CD4-positive, alpha-beta T cell treated with Interleukin-6 for 4 hours (primary cell): ENCODE data around the gene FAM83G.

Experiments used
- DNase-seq: peaks from one replicate; pipeline ENCODE4 v3.0.0-alpha.2; 2020; ENCODE audit warnings: mixed read lengths

FAM83G gene

DNA sequence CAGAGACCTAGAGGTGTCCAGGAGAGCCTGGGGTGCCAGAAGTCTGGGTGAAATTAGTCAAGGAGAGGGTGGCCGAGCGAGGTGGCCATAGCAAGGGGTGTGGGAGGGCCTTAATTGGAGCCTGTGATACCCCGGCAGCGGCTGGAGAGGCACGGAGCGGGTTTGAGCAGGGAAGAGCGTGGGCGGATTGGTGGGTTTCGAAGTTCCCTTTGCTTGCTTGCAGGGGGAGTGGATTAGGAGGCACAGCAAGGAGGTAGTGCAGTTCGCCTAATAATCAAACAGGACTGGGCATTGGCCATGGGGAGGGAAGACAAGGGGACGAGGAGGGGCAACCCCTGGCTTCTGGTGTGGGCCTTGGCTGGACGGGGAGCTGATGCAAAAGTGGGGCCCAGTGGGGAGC, 5.4 kb upstream of the FAM83G start:
- no peak for DNase-seq

DNA sequence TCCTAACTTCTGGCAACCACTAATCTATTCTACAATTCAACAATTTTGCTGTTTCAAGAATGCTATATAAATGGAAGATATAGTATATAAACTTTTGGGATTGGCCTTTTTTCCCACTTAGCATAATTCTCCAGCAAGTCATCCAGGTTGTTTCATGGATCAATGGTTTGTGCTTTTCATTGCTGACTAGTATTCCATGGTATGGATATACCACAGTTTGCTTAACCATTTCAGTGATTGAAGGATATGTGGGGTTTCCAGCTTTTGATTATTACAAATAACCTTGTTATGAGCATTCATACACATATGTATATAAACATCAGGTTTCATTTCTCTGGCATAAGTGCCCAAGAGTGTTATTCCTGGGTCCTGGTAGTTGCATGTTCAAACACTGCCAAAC, 2.1 kb upstream of the FAM83G start:
- DNase-seq = no peak

- DNase-seq = no peak
Measured at GRCh38 chr17:19005789-19006430, 1.3 kb upstream of the FAM83G start.

DNA sequence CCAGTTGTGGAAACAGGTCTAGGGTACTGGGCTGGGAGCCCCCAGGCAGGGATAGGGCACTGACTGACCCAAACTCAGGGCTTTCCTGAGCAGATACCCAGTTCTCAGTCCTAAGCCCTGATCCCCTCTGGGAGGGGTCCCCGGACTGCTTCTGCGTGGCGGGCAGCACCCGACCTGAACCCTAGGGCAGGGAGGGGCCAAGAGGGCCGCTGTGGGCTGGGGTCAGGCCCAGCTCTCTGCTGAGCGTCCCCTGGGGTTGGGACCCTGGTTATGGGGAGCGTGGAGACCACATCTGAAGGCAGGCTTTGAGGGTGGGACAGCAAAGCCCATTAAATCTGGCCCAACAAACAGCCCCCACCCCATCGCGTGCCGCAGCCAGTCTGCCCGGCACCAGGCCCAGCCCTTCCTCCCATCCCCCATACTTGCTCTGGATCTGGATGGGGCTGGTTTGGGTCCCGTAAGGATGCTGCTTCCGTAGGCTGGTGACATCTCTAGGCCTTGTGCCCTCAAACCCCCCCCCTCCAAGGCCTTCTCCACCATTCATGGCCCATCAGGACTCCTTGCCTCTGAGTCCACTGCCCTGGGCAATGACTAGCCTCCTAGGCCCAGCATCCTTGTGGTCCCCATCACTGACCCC, 691 bp upstream of the FAM83G start:
- no peak for DNase-seq

GRCh38 chr17:19003543-19004420, 782 bp downstream of the FAM83G start:
- peak; percentile 66 for DNase-seq

- peak; percentile 58 for DNase-seq
Measured at GRCh38 chr17:19002805-19003542, 1.6 kb downstream of the FAM83G start.

DNA sequence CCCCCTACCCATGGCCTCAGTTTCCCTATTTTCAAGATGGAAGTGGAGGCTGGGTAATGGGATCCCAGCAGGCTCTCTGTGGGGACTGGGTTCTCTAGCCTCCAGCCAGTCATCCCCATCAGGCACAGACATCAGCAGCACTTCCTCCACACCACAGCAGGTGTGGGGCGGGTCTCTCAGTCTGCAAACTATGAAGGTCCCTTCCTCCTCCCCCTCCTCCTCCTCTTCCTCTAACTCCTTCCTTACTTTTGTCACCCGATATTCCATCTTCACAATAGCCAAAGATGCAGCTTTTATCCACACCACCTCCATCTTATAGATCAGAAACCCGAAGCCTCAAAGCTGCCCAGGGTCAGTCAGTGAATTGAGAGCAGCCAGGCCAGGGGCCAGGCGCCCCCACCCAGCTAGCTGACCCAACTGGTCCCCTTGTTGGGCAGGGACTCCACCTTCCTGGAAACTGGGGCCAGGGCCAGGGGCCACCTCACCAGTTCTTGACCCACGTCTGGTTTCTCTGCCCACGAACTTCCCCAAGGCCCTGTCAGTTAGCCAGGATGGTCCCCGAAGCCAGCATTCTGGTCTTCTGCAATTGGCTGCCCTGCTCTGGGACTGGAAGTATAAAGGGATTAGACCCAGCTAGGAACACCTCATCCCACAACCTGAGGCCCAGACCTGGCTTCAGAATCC, 2.5 kb downstream of the FAM83G start:
- peak; percentile 29 for DNase-seq

- DNase-seq = no peak
Measured at GRCh38 chr17:19000531-19001325, 3.8 kb downstream of the FAM83G start.

GRCh38 chr17:18999911-19000310, 4.7 kb downstream of the FAM83G start:
- no peak for DNase-seq

- DNase-seq = no peak
Measured at GRCh38 chr17:18999394-18999793, 5.2 kb downstream of the FAM83G start.

GRCh38 chr17:18997650-18998196, 6.8 kb downstream of the FAM83G start:
- no peak for DNase-seq

DNA sequence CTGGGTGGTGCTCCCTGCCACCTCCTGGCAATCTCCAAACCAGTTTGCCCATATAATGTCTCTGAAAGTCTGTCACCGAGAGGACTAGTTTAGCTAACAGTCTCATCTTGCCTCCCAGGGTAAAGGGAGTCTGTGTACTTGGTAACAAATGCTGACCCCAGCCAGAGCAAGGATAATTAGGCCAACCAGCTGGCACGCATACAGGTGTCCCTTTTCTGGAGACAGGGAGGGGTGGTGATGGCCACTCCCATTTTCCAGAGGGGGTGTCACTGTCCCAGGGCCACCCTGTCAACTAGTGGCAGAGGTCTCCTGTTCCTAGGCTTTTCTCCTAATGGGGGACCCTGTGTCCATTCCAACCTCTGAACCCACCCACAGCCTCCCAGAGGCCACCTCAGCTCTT, 8.1 kb downstream of the FAM83G start:
- DNase-seq = no peak

DNA sequence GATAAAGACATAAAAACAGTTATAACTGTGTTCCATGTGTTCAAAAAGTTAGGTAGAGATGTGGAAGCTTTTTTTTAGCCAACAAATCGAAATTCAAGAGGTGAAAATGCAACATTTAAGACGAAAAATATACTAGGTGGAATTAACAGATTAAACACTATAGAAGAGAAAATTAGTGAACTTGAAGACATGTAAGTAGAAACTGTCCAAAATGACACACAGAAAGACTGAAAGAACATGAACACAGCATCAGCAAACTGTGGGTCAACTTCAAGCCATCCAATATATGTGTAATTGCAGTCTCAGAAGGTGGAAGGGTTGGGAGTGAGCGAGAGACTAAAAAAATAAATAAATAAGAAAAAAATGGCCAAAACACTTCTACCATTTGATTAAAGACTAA, 9.3 kb downstream of the FAM83G start:
- no peak for DNase-seq

DNA sequence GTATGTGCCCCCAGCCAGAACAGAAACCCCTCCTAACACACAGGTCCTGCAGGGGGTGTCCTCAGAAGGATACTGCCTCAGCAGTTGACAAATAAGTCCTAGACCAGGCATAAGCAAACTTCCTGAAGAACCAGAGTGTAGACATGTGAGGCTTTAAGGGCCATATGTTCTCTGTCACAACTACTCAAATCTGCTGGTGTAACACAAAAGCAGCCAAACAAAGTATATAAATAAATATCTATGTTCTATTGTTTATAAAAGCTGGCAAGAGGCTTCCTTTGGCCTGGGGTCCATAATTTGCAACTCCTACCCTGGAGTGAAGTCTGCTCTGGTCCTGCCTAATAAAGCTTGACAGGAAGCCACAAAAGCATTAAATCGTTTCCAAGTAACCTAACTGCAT, 9.9 kb downstream of the FAM83G start:
- no peak for DNase-seq

GRCh38 chr17:18993905-18994526, 10.5 kb downstream of the FAM83G start:
- DNase-seq = no peak

DNA sequence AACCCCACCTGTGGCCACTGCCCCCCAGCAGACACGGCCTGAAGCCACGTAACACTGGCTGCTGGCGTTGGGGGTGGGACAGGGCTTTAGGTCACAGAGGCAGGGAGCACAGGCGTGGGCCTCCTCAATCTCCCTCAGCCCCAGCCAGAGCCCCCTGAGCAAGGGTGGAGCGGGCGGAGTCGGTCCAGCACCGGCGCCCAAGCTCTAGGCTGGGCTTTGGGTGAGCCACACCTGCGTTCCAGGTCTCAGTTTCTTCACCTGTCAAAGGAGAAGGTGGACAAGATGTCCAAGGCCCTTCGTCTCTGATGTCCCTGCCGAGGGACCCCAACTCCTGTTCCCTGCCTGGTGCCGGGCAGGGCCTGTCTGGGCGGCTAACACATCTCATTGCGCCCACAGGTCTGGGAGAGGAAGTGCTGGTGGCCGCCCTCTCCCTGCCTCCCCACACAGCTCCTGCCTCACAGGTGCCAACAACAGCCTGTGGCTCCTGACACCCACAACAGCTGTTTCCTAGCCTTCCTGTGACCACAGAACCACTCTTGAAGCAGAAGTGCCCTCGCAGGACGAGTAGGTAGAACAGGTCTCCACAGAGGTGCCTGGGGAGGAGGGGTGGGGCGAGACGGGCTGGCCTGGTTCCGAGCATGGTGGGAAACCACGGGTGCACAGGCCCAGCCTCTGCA, 12.0 kb downstream of the FAM83G start:
- DNase-seq = peak; percentile 35

GRCh38 chr17:18991531-18992315, 12.8 kb downstream of the FAM83G start:
- no peak for DNase-seq

DNA sequence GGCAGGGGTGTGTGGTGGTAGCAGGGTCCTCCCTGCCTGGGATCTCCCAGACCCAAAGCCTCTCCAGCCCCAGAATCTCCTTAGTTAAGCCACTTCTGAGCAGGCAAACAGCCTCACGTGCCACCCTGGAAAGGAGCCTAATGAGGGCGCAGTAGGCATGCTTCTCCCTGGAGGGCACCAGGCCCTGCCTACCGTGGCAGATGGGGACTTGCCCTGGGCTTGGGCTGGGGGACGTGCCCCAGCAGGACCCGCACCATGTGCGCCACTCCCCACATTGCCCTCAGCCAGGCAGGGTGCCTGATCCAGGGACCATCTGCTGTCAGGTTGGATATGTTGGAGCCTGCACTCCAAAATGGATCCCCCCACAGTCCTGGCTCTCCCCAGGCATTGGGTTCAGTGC, 14.2 kb downstream of the FAM83G start:
- DNase-seq = no peak

DNA sequence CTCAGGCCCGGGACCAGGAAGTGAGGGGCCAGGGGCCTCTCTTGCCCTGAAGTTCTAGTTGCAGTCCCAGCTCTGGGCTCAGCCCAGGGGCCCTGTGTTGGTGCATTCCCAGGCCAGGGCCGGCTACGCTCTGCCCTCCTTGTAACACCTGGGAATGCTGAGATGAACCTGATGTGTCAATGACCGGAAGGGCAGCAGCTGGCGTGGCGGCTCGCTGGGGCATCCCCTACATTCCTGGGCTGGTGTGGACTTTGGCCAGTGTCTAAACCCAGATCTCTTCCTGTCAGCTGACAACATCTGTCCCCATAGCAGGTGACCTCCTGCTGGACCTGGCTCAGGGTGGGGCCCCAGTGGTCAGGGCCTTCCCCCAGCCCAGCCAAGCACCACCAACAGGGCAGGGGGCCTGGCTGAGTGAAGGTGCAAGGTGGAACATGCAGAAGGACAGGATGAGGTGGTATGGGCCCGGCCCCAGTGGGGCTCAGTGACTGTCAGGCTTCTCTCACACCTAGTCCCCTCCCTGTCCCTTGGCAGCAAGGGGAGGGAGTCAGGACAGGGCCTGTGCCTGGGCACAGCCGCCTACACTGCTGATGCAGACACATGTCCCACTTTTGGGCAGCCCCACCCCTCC, 15.9 kb downstream of the FAM83G start:
- DNase-seq = no peak
